ENCODE data around the gene TENT5C. TPM values are rescaled to one million over a fixed set of nuclear protein-coding genes. Genes with fewer than 3 reads are reported as not detected.

TENT5C gene
- total and polyA plus RNA-seq, 9 of the 15 experiments (the other 6 are each of a cell fraction or from before 2014, with no cell fraction given) = 1.8 to 7.7 (median 4.0) TPM

DNA sequence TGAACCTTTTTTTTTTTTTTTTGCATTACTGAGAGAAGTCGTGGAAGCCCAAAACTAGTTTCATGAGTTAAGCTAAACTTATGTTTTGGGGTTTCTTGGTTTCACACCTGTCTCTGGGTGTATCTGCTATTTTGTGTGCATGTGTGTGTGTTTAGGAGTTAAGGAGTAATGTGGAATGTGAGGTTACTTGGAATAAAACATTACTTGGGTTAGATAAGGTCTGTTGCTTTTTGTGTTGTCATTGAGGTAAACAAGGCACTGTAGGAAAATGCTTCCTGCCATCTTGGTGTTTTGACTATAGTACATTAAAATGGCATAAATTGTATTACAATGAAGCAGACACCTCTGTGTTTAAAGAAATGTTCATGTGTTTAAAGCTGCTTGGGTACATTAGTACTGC lies 2.9 kb downstream of the TENT5C start:
- peaks cover 8% of the 10 kb centered on the region for H4K20me1 ChIP-seq (replicated peaks; ENCODE audit: control insufficient read depth, insufficient read depth, low read length)
- H3K9me3 ChIP-seq (replicated peaks; ENCODE audit: control insufficient read depth, insufficient read depth, low read depth, low read length) = no peaks in the 10 kb centered on the region
- no peak overlapping the region for H2AFZ ChIP-seq (ENCODE audit: low read depth, low read length)
- peak overlapping the region; percentile 80 for H3K4me2 ChIP-seq (ENCODE audit: insufficient read depth, low read length)
- H3K79me2 ChIP-seq (ENCODE audit: control insufficient read depth, insufficient read depth, low read length) = peaks cover 61% of the 10 kb centered on the region
- intact Hi-C loops (cut with micrococcal nuclease) (no loop called here), in situ Hi-C loops (cut with MboI) (no loop called here)
- FAIRE-seq (no peak), ATAC-seq (no peak), DNase-seq (ENCODE audit: extremely low read depth in 1 of 4, low spot score in 3 of 4) (no peak)
- peak overlapping the region in 1 of 2 experiments; percentile 67; a peak in 2 of 4 replicates for H3K9ac ChIP-seq (ENCODE audit: insufficient read depth in 1 of 2, low read depth in 2 of 2, low read length in 2 of 2)
- H3K4me1 ChIP-seq (replicated peaks in 1 of 2; ENCODE audit: control insufficient read depth in 2 of 2, insufficient read depth in 2 of 2, low read length in 2 of 2) = peaks cover 60 to 68% of the 10 kb centered on the region in 2 experiments
- H3K9me1 ChIP-seq (ENCODE audit: control insufficient read depth, insufficient read depth, low read length) = no peaks in the 10 kb centered on the region
- H3K36me3 ChIP-seq (ENCODE audit: control insufficient read depth, insufficient read depth, low read length) = no peaks in the 10 kb centered on the region; the same call in 1 of the 3 replicates
- POLR2A ChIA-PET = interaction anchor here (1.2 to 14.3 kb wide), 6 partner anchors 18 to 548 kb away, joined by 3 to 383 read pairs (median 10); partner anchors contain the start of gene TTF2
- no peak overlapping the region for H3K4me3 ChIP-seq
- no peaks in the 10 kb centered on the region for H3K27me3 ChIP-seq (ENCODE audit: control insufficient read depth in 2 of 2, insufficient read depth in 2 of 2, low read length in 2 of 2)
- CTCF ChIA-PET (ENCODE audit: low intra/inter-chr PET ratio) = no interaction called here
- WGBS (ENCODE audit: insufficient coverage, low coverage, missing lambda C conversion rate) = 8% methylated on average over 1 of the region's 1 CpG
- peak overlapping the region; percentile 15; the same call in 2 of the 3 replicates for H3K27ac ChIP-seq (ENCODE audit: extremely low read depth, low read depth, low read length)
- no TSS peak for BruUV-seq (replicated peaks)
- no peak for TF ChIP-seq ZNF76 (CRISPR knock-in tag; IDR thresholded peaks at IDR 0.05; ENCODE audit: borderline replicate concordance)
- no peak for TF ChIP-seq BRCA1 (IDR thresholded peaks at IDR 0.05)
- no peak for TF ChIP-seq BRCA1 (CRISPR knock-in tag; IDR thresholded peaks at IDR 0.05)
- TF ChIP-seq, protein P1, sequence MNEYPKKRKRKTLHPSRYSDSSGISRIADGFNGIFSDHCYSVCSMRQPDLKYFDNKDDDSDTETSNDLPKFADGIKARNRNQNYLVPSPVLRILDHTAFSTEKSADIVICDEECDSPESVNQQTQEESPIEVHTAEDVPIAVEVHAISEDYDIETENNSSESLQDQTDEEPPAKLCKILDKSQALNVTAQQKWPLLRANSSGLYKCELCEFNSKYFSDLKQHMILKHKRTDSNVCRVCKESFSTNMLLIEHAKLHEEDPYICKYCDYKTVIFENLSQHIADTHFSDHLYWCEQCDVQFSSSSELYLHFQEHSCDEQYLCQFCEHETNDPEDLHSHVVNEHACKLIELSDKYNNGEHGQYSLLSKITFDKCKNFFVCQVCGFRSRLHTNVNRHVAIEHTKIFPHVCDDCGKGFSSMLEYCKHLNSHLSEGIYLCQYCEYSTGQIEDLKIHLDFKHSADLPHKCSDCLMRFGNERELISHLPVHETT (CRISPR knock-in tag; conservative IDR thresholded peaks at IDR 0.05 in 1 of 2, IDR thresholded peaks at IDR 0.05 in 1 of 2) = no peak
- TF ChIP-seq RBBP5 (IDR thresholded peaks at IDR 0.05; ENCODE audit: borderline replicate concordance, insufficient read depth, low read length, poor library complexity, severe bottlenecking) = no peak
- no peak for TF ChIP-seq MTA1 (IDR thresholded peaks at IDR 0.05; ENCODE audit: borderline replicate concordance)
- TF ChIP-seq TOE1 (IDR thresholded peaks at IDR 0.05; ENCODE audit: borderline replicate concordance) = no peak
- no peak for TF ChIP-seq TOE1 (CRISPR knock-in tag; IDR thresholded peaks at IDR 0.05; ENCODE audit: borderline replicate concordance, low read depth)
- TF ChIP-seq HCFC1 (IDR thresholded peaks at IDR 0.05; ENCODE audit: low read depth, low read length) = no peak
- no peak for TF ChIP-seq TCF7 (IDR thresholded peaks at IDR 0.05; ENCODE audit: borderline replicate concordance)
- TF ChIP-seq FOXK2 (conservative IDR thresholded peaks at IDR 0.05 in 1 of 2, IDR thresholded peaks at IDR 0.05 in 1 of 2; ENCODE audit: low read depth in 2 of 2) = peak; percentile 53 to 75; a peak in 3 of 4 replicates
- no peak for TF ChIP-seq GTF2F1 (IDR thresholded peaks at IDR 0.05; ENCODE audit: low read depth, low read length)
- TF ChIP-seq NFE2 (IDR thresholded peaks at IDR 0.05; ENCODE audit: low read depth) = peak; percentile 26; the same call in 1 of the 2 replicates
- TF ChIP-seq ILK (tag; IDR thresholded peaks at IDR 0.05; ENCODE audit: borderline replicate concordance, low read depth) = no peak
- TF ChIP-seq LCOR (CRISPR knock-in tag; IDR thresholded peaks at IDR 0.05) = no peak
- TF ChIP-seq MAFK (IDR thresholded peaks at IDR 0.05; ENCODE audit: low read length) = no peak
- TF ChIP-seq, protein P2, sequence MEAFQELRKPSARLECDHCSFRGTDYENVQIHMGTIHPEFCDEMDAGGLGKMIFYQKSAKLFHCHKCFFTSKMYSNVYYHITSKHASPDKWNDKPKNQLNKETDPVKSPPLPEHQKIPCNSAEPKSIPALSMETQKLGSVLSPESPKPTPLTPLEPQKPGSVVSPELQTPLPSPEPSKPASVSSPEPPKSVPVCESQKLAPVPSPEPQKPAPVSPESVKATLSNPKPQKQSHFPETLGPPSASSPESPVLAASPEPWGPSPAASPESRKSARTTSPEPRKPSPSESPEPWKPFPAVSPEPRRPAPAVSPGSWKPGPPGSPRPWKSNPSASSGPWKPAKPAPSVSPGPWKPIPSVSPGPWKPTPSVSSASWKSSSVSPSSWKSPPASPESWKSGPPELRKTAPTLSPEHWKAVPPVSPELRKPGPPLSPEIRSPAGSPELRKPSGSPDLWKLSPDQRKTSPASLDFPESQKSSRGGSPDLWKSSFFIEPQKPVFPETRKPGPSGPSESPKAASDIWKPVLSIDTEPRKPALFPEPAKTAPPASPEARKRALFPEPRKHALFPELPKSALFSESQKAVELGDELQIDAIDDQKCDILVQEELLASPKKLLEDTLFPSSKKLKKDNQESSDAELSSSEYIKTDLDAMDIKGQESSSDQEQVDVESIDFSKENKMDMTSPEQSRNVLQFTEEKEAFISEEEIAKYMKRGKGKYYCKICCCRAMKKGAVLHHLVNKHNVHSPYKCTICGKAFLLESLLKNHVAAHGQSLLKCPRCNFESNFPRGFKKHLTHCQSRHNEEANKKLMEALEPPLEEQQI (IDR thresholded peaks at IDR 0.05) = no peak

All from K562 (cell line).